NCI-H2107 (cell line): ENCODE results near the gene MRPL55.
A peak's percentile ranks its signal among the peaks of the same experiment; 100 is the strongest.

Experiments
- DNase-seq: peaks from one replicate; lab custom pipeline; 2025; lab: John Stamatoyannopoulos, UW

Gene MRPL55

GRCh38 chr1:228109073-228109961, at the start of gene MRPL55:
Gene MRPL55, minus strand, starts transcription at chr1:228109299. Its CDS starts 1,039 bp downstream, at chr1:228108260.
- peak; percentile 95 for DNase-seq

- no peak for DNase-seq
These were observed 49.3 kb upstream of the MRPL55 start for GRCh38 chr1:228158151-228159007.

DNA sequence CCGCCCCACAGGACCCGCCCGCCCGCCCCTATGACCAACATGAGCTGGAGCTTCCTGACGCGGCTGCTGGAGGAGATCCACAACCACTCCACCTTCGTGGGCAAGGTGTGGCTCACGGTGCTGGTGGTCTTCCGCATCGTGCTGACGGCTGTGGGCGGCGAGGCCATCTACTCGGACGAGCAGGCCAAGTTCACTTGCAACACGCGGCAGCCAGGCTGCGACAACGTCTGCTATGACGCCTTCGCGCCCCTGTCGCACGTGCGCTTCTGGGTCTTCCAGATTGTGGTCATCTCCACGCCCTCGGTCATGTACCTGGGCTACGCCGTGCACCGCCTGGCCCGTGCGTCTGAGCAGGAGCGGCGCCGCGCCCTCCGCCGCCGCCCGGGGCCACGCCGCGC, 48.6 kb upstream of the MRPL55 start:
- DNase-seq: no peak

GRCh38 chr1:228156941-228157728, 48.0 kb upstream of the MRPL55 start:
- no peak for DNase-seq

DNA sequence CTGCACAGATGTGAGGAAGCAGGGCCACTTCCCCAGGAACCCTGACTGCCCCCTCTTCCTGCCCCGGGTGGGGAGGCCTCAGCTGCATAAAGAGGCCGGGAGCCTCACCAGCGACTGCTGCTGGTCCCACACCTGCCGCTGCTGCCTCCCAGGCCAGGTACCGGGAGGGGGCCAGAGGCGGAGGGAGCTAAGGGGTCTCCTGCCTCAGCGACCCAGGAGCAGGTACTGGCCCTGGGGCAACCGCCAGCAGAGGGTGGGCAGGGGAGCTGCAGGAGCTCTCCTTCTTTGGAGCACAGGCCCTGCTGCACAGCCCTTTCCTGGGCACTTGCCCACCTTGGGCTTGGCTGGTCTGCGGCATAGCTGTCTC, 47.4 kb upstream of the MRPL55 start:
- DNase-seq: no peak

GRCh38 chr1:228155596-228156514, 46.8 kb upstream of the MRPL55 start:
- DNase-seq: no peak

GRCh38 chr1:228154670-228155571, 45.8 kb upstream of the MRPL55 start:
- DNase-seq: no peak

GRCh38 chr1:228154021-228154669, 45.0 kb upstream of the MRPL55 start:
- no peak for DNase-seq

GRCh38 chr1:228152918-228153258, 43.8 kb upstream of the MRPL55 start:
- DNase-seq: no peak

DNA sequence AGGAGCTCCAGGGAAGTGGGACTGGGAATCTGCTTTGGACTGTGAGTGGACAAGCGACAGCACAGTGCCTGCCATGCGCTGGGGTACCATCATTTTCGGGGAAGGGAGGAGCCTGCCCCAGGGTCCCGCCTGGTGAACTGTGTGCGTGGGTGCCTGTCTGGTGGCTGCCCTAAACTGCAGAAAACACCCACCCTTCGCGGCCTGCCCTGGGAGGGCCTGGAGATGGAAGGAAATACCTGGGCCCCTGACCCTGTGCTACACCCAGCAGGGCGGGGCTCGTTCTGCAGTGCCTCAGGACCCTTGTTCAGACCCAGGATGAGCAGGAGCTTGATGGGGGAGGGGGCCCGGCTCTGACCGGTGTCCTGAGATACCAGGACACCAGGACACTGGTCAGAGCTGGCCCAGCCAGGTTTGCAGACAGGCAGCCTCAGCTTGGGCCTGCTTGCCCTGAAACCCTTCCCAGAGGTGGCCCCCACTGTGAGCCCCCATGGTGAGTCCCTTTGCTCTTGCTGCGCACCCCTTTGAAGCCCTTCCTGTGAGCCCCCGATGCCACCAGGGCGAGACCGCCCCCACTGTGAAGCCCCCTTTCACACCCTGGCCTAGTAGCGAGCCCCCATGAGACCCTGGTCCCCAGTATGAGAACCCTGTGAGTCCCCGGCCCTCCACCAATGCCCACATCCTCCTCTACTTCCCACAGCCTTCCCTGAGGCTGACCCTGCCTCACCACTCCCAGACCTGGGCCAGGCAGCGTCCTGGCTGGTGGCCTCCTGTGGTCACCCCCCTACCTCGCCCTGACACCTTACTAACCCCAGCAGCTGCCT, 43.2 kb upstream of the MRPL55 start:
- no peak for DNase-seq

- no peak for DNase-seq
These were observed 42.3 kb upstream of the MRPL55 start for GRCh38 chr1:228151180-228151925.

GRCh38 chr1:228150461-228151179, 41.5 kb upstream of the MRPL55 start:
- no peak for DNase-seq

GRCh38 chr1:228150120-228150460, 41.0 kb upstream of the MRPL55 start:
- DNase-seq: no peak

DNA sequence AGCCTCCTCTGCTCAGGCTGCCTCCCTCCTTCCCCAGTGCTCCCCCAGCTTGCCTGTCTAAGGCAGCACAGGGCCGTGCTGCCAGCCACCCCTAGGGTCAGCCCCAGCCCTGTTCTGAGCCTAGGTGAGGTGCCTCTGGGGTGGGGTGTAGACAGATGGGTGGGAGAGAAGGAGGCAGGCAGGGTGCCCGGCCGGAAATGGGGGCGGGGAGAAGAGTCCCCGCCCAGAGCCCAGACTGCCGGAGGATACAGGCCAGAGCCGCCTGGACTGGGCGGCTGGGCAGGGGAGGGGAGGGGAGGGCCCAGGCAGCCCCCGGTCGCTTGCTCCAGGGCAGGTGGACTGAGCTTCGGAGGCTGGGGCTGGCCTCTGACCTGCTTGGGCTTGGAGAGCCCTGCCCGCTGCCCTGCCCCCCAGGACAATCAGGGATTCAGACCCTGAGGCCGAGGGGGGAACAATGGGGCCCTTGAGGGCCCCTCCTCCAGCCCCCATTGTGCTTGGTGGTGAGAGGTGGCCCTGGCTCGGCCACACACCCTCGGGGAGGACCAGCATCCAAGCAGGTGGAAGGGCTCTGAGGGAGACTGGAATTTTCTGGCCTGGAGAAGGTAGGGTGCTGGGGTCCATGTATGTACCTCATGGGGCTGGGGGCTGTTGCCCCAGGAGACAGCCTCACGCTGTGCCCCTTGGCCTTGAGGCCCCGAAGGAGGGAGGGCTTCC, 40.5 kb upstream of the MRPL55 start, which contains the start of gene GJC2:
TSS of gene GJC2 (plus strand) at position 525 of the 714 bp plus-strand sequence. CDS start 7,829 bp downstream, outside the sequence.
- DNase-seq: no peak

DNA sequence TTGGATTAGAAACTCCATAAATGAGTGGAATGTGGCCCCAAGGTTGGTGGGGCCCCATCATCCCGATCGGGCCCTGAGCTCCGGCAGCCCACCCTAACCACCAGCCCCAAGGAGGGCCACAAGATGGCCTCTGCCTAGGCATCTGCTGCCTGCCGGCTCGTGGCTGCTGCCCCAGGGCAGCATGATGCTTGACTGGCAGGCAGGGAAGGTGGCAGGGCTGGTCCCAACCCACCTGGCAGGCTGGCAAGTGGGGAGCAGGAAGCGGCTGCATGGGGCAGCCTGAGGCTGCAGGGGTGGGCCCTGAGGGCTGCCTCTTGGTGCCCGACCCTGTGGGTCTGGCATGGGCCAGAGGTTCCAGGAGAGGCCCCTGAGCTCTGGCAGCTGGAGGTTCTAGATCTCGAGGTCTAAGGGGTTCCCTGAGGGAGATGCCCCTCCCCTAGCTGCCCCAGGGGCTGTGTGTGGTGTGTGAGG, 39.9 kb upstream of the MRPL55 start:
- DNase-seq: no peak

DNA sequence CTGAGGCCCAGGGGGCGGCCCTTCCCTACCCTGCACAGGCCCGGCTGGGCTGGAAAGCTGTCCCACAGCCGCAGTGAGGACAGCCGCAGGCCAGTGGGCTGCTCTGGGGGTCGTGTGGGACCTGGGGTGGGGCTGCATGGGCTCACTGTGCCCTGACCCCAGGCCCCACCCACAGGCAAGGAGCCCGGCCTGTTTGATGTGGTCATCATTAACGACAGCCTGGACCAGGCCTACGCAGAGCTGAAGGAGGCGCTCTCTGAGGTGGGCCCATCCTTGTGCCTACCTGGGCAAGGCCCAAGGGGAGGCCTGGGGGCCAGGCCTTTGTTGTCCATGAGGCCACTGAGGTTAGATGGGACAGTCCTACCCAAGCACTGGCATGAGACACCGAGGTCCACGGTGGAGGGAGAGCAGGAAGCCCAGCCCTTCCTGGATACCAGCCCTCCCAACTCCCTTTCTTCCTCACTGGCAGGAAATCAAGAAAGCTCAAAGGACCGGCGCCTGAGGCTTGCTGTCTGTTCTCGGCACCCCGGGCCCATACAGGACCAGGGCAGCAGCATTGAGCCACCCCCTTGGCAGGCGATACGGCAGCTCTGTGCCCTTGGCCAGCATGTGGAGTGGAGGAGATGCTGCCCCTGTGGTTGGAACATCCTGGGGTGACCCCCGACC, 39.2 kb upstream of the MRPL55 start:
- no peak for DNase-seq
